Glutamatergic neuron (in vitro differentiated cells): ENCODE data around the gene ATP2C2. TPM values are rescaled to one million over a fixed set of nuclear protein-coding genes. Genes with fewer than 3 reads are reported as not detected.

ENCODE experiments used
- DNase-seq: peaks from one replicate; pipeline ENCODE4 v3.0.0; 2022
- H3K27ac Mint-ChIP-seq: one replicate; pipeline ENCODE4 v1.8.0; 2020; ENCODE audit warnings: mild to moderate bottlenecking, mixed read lengths, inconsistent platforms; ENCODE audit not compliant: unreplicated experiment
- H3K27me3 Mint-ChIP-seq: one replicate; pipeline ENCODE4 v1.8.0; 2020; ENCODE audit warnings: mild to moderate bottlenecking, moderate library complexity, mixed read lengths, inconsistent platforms; ENCODE audit not compliant: unreplicated experiment
- H3K36me3 Mint-ChIP-seq: one replicate; pipeline ENCODE4 v1.8.0; 2020; ENCODE audit warnings: mild to moderate bottlenecking, mixed read lengths, inconsistent platforms; ENCODE audit not compliant: unreplicated experiment
- H3K4me1 Mint-ChIP-seq: one replicate; pipeline ENCODE4 v1.8.0; 2020; ENCODE audit warnings: mild to moderate bottlenecking, low read depth, mixed read lengths, inconsistent platforms; ENCODE audit not compliant: unreplicated experiment
- H3K4me3 Mint-ChIP-seq: one replicate; pipeline ENCODE4 v1.8.0; 2020; ENCODE audit warnings: mild to moderate bottlenecking, mixed read lengths, inconsistent platforms; ENCODE audit not compliant: unreplicated experiment
- H3K9me3 Mint-ChIP-seq: one replicate; pipeline ENCODE4 v1.8.0; 2020; ENCODE audit warnings: mild to moderate bottlenecking, moderate library complexity, mixed read lengths, inconsistent platforms; ENCODE audit not compliant: unreplicated experiment
- CTCF ChIP-seq: fragments of 200-600 bp; sonication (generic); IDR thresholded peaks from one replicate; pipeline ENCODE4 v1.5.0; 2021; ENCODE audit not compliant: partially characterized antibody, unreplicated experiment
- total RNA-seq: library from RNA; stranded (reverse); fragmentation: NEBNext Ultra II Directional; extraction: Animal tissue kit (Norgen Biotek cat#: 25700); gene quantifications from one replicate; pipeline ENCODE4 v1.2.1, GENCODE V29; 2021; ENCODE audit not compliant: unreplicated experiment

ATP2C2 gene
- total RNA-seq, 1 donor from 2014 or later: not detected

- Mint-ChIP-seq H3K4me3 (no peak overlapping the region), H3K36me3 (no peaks in the 10 kb centered on the region), H3K27me3 (peaks cover 9% of the 10 kb centered on the region), H3K4me1 (no peaks in the 10 kb centered on the region), H3K27ac (no peak overlapping the region), H3K9me3 (no peaks in the 10 kb centered on the region)
- no peak for TF ChIP-seq CTCF
- no peak for DNase-seq
Observed at GRCh38 chr16:84408314-84408690, 40.0 kb downstream of the ATP2C2 start.

GRCh38 chr16:84408856-84409255, 40.5 kb downstream of the ATP2C2 start:
- Mint-ChIP-seq H3K4me1 (no peaks in the 10 kb centered on the region), H3K36me3 (no peaks in the 10 kb centered on the region), H3K9me3 (no peaks in the 10 kb centered on the region), H3K27me3 (peaks cover 9% of the 10 kb centered on the region), H3K27ac (no peak overlapping the region), H3K4me3 (no peak overlapping the region)
- no peak for DNase-seq
- TF ChIP-seq CTCF: no peak

- no peak overlapping the region for H3K4me3 Mint-ChIP-seq
- no peak for DNase-seq
- H3K27me3 Mint-ChIP-seq: peaks cover 9% of the 10 kb centered on the region
- H3K36me3 Mint-ChIP-seq: no peaks in the 10 kb centered on the region
- H3K9me3 Mint-ChIP-seq: peaks cover 2% of the 10 kb centered on the region
- no peak for TF ChIP-seq CTCF
- peaks cover 11% of the 10 kb centered on the region for H3K4me1 Mint-ChIP-seq
- H3K27ac Mint-ChIP-seq: no peak overlapping the region
Observed at GRCh38 chr16:84410361-84411138, 42.2 kb downstream of the ATP2C2 start.

GRCh38 chr16:84411768-84412167, 43.4 kb downstream of the ATP2C2 start:
- Mint-ChIP-seq H3K4me3 (no peak overlapping the region), H3K36me3 (no peaks in the 10 kb centered on the region), H3K27ac (no peak overlapping the region), H3K4me1 (peaks cover 11% of the 10 kb centered on the region), H3K9me3 (peaks cover 2% of the 10 kb centered on the region), H3K27me3 (peaks cover 8% of the 10 kb centered on the region)
- DNase-seq: no peak
- no peak for TF ChIP-seq CTCF

- no peak for DNase-seq
- H3K27ac Mint-ChIP-seq: no peak overlapping the region
- no peak for TF ChIP-seq CTCF
- no peak overlapping the region for H3K4me3 Mint-ChIP-seq
- H3K9me3 Mint-ChIP-seq: peaks cover 2% of the 10 kb centered on the region
- peaks cover 11% of the 10 kb centered on the region for H3K4me1 Mint-ChIP-seq
- no peaks in the 10 kb centered on the region for H3K36me3 Mint-ChIP-seq
- peaks cover 3% of the 10 kb centered on the region for H3K27me3 Mint-ChIP-seq
Observed at GRCh38 chr16:84412262-84412661, 43.9 kb downstream of the ATP2C2 start.
